ENCODE data around the gene WWOX. TPM values are rescaled to one million over a fixed set of nuclear protein-coding genes. Genes with fewer than 3 reads are reported as not detected.

The WWOX gene
- total RNA-seq, 4 donors from 2014 or later: 135 to 209 (median 159) TPM

- Histone ChIP-seq H3K4me1 (peaks cover 0 to 4% of the 10 kb centered on the region in 2 donors), H3K27ac (no peak overlapping the region), H3K36me3 (no peaks in the 10 kb centered on the region), H3K27me3 (no peaks in the 10 kb centered on the region), H3K9me3 (no peaks in the 10 kb centered on the region), H3K4me3 (replicated peaks in 1 of 3) (no peak overlapping the region)
- TF ChIP-seq CTCF (IDR thresholded peaks at IDR 0.05) (no peak), POLR2A (IDR thresholded peaks at IDR 0.05) (no peak)
- DNase-seq: no peak
- intact Hi-C loops (cut with DNase I): no loop called here
- 94 to 96% methylated on average over 7 of the region's 7 CpGs for WGBS, 2 donors
Observed at GRCh38 chr16:79096246-79096645, 996.8 kb downstream of the WWOX start.

- no peaks in the 10 kb centered on the region for H3K27me3 ChIP-seq
- DNase-seq: no peak
- TF ChIP-seq CTCF (IDR thresholded peaks at IDR 0.05) (no peak), POLR2A (IDR thresholded peaks at IDR 0.05) (no peak)
- H3K4me3 ChIP-seq (replicated peaks in 1 of 3): no peak overlapping the region
- no peak overlapping the region for H3K27ac ChIP-seq
- 89 to 96% methylated on average over 7 of the region's 7 CpGs for WGBS, 2 donors
- intact Hi-C loops (cut with DNase I): no loop called here
- no peaks in the 10 kb centered on the region for H3K9me3 ChIP-seq
- H3K36me3 ChIP-seq: no peaks in the 10 kb centered on the region
- H3K4me1 ChIP-seq: peaks cover 0 to 7% of the 10 kb centered on the region in 2 donors
Observed at GRCh38 chr16:79097166-79097565, 997.7 kb downstream of the WWOX start.

GRCh38 chr16:79097771-79098170 lies 998.3 kb downstream of the WWOX start:
- DNase-seq: no peak
- Histone ChIP-seq H3K27ac (no peak overlapping the region), H3K4me3 (replicated peaks in 1 of 3) (no peak overlapping the region), H3K36me3 (no peaks in the 10 kb centered on the region), H3K27me3 (no peaks in the 10 kb centered on the region), H3K9me3 (no peaks in the 10 kb centered on the region), H3K4me1 (peaks cover 0 to 7% of the 10 kb centered on the region in 2 donors)
- 94% methylated on average over 7 of the region's 7 CpGs for WGBS, 2 donors
- TF ChIP-seq POLR2A (IDR thresholded peaks at IDR 0.05) (no peak), CTCF (IDR thresholded peaks at IDR 0.05) (no peak)
- intact Hi-C loops (cut with DNase I): no loop called here

- DNase-seq: no peak
- H3K4me3 ChIP-seq (replicated peaks in 1 of 3): no peak overlapping the region
- H3K9me3 ChIP-seq: no peaks in the 10 kb centered on the region
- H3K27me3 ChIP-seq: no peaks in the 10 kb centered on the region
- H3K36me3 ChIP-seq: no peaks in the 10 kb centered on the region
- H3K27ac ChIP-seq: no peak overlapping the region
- WGBS, 2 donors: 85 to 93% methylated on average over 3 of the region's 3 CpGs
- no peak for TF ChIP-seq CTCF (IDR thresholded peaks at IDR 0.05)
- TF ChIP-seq POLR2A (IDR thresholded peaks at IDR 0.05): no peak
- intact Hi-C loops (cut with DNase I): no loop called here
- peaks cover 0 to 7% of the 10 kb centered on the region in 2 donors for H3K4me1 ChIP-seq
Observed at GRCh38 chr16:79098907-79099306, 999.5 kb downstream of the WWOX start.

- TF ChIP-seq CTCF (IDR thresholded peaks at IDR 0.05) (no peak), POLR2A (IDR thresholded peaks at IDR 0.05) (no peak)
- Histone ChIP-seq H3K4me1 (peaks cover 0 to 7% of the 10 kb centered on the region in 2 donors), H3K27me3 (no peaks in the 10 kb centered on the region), H3K27ac (no peak overlapping the region), H3K36me3 (no peaks in the 10 kb centered on the region), H3K4me3 (replicated peaks in 1 of 3) (no peak overlapping the region), H3K9me3 (no peaks in the 10 kb centered on the region)
- intact Hi-C loops (cut with DNase I): no loop called here
- WGBS, 2 donors: 90 to 95% methylated on average over 2 of the region's 2 CpGs
- DNase-seq: no peak
Observed at GRCh38 chr16:79099716-79100115, 1000.3 kb downstream of the WWOX start.

Data from thyroid gland (tissue), 4 donors.